AG04449 (cell line): ENCODE results near the gene TMCO6.

Experiments used
- CTCF ChIA-PET: fragments of 350-600 bp; formaldehyde crosslinking; extraction: SDS; loops from one replicate; lab custom pipeline; 2021; ENCODE audit warnings: antibody characterized with exemption; lab: Yijun Ruan, JAX
- POLR2A ChIA-PET: fragments of 400-600, 350-600 bp; formaldehyde crosslinking; extraction: SDS; loops from one replicate; lab custom pipeline; 2020; ENCODE audit warnings: antibody characterized with exemption, inconsistent platforms; lab: Yijun Ruan, JAX
- DNase-seq: peaks from one replicate; pipeline ENCODE4 v3.0.0-alpha.2; 2010; ENCODE audit warnings: low read depth, low spot score
- H3K4me3 ChIP-seq: 2 replicates; pipeline ENCODE4 v1.5.1; 2011; ENCODE audit warnings: low read depth, mild to moderate bottlenecking, control low read depth, low read length
- TF ChIP-seq, protein P1 (sequence below): IDR thresholded peaks from one replicate; pipeline ENCODE4 v1.5.1; 2011; ENCODE audit warnings: mild to moderate bottlenecking, moderate library complexity, low read length, control low read depth, inconsistent platforms; ENCODE audit not compliant: insufficient read depth; ENCODE audit errors: missing control alignments

The TMCO6 gene

DNA sequence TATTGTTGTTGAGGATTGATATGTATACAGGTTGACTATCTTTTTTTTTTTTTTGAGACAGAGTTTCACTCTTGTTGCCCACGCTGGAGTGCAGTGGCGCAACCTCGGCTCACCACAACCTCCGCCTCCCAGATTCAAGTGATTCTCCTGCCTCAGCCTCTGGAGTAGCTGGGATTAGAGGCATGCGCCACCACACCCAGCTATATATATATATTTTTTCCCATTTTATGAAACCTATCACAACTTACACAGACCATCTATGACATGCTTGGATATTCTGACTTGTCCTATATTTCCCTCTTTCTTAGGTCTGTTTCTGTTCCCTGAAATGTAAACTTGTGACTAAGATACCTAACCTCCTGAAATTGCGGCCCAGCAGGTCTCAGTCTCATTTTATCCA, 11.3 kb upstream of the TMCO6 start:
- TF ChIP-seq, protein P1, sequence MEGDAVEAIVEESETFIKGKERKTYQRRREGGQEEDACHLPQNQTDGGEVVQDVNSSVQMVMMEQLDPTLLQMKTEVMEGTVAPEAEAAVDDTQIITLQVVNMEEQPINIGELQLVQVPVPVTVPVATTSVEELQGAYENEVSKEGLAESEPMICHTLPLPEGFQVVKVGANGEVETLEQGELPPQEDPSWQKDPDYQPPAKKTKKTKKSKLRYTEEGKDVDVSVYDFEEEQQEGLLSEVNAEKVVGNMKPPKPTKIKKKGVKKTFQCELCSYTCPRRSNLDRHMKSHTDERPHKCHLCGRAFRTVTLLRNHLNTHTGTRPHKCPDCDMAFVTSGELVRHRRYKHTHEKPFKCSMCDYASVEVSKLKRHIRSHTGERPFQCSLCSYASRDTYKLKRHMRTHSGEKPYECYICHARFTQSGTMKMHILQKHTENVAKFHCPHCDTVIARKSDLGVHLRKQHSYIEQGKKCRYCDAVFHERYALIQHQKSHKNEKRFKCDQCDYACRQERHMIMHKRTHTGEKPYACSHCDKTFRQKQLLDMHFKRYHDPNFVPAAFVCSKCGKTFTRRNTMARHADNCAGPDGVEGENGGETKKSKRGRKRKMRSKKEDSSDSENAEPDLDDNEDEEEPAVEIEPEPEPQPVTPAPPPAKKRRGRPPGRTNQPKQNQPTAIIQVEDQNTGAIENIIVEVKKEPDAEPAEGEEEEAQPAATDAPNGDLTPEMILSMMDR = no peak
- POLR2A ChIA-PET = no interaction called here
- CTCF ChIA-PET = no interaction called here
- H3K4me3 ChIP-seq = no peak overlapping the region
- no peak for DNase-seq

DNA sequence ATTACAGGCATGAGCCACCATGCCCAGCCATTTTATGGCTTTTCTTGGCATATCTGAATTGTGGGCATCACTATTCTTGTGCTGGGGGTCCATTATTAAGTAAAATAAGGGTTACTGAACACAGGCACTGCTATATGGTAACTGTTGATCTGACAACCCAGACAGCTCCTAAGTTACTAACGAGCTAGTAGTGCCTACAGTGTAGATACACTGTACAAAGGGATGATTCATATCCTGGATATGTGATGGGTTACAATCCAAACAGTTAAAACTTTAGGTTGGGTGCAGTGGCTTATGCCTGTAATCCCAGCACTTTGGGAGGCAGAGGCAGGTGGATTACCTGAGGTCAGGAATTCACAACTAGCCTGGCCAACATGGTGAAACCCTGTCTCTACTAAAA, 10.5 kb upstream of the TMCO6 start:
- DNase-seq = no peak

DNA sequence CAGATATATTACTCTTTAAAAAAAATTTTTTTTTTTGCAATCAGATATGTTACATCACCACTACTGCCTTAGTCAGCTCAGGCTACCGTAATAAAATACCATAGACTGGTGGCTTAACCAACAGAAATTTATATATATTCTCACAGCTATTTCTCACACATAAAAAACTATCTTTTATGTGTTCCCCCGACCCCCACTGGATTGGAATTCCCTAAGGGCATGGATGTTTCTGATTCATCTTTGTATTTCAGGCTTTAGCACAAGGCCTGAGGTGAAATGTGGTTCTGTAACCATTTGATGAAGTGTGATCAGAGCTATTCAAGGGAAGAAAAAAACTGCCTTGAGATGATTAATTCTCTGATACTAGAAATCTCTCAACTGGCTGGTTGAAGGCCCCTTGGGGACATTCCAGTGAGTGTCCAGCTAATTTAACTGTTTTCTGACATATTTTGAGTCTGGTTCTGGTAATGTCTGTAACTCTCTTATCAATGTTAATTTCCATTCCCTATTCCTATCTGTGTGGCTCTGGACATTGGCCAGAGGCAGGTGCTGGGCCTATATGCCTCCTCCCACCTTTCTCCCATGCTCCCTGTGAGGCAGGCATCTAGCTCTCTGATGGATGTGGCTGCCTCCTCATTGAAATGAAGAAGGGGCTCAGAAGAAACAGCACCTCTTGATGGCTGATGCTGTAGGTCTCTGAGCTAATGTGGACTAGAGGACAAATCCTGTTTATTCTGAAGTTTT, 8.8 kb upstream of the TMCO6 start:
- CTCF ChIA-PET = interaction anchor here (0.8 to 1.7 kb wide), 5 partner anchors 8 to 258 kb away, joined by 3 to 9 read pairs (median 3); partner anchors contain the start of gene EIF4EBP3
- TF ChIP-seq, protein P1 = no peak
- DNase-seq = no peak
- POLR2A ChIA-PET = interaction anchor here (0.9 kb wide), 1 partner anchor 17 kb away, joined by 3 read pairs; the partner anchor contains the start of genes IK and NDUFA2
- H3K4me3 ChIP-seq = no peak overlapping the region

More for the DNA sequence above, 10.5 kb upstream of the TMCO6 start:
- ChIA-PET POLR2A (no interaction called here), CTCF (no interaction called here)
- H3K4me3 ChIP-seq = no peak overlapping the region
- TF ChIP-seq, protein P1 = no peak

DNA sequence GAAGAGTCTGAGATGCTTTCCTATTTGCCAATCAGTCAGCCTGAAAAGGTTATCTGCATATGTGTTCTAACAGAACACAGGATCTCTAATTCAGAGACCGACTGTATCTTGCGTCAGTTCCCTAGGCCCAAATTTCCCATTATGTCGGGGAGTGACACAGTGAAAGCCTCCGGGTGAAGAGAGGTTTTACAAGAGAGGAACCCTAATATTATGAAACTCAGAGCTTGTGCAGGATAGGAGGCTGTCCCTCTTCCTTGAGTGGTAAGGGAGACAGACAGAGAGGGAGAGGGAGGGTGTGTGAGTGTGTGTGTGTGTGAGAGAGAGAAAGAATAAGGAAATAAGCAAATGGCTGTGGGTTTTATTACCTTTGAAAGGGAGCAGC, 8.2 kb upstream of the TMCO6 start:
- TF ChIP-seq, protein P1 = no peak
- H3K4me3 ChIP-seq = no peak overlapping the region
- ChIA-PET CTCF (interaction anchor here (0.9 to 1.7 kb wide), 4 partner anchors 8 to 258 kb away, joined by 3 to 9 read pairs (median 4); partner anchors contain the start of gene EIF4EBP3), POLR2A (no interaction called here)
- DNase-seq = no peak

DNA sequence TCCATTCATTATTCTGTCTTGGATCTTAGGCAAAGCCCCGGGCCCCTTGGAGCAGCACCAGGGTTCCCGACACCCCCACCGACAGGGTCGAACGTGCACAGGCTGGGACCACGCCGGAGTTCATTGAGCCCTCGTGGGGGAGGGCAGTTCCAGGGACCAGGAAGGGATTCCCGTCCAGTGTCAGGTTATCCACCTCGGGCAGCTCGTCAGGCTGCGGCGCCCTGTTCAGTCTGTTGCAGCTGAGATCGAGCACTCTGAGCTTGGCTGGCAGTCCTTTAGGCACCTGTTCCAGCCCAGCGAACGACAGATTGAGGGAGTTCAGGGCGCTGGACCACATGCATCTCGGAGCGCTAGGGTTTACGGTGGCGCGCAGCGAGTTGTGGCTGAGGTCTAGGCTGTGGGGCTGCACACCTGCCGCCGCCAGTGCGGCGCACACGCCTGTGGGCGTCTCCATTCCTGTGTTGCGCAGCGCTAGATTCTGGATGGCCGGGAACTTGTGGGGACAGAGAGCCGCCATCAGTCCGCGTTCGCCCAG, 7.4 kb upstream of the TMCO6 start:
- ChIA-PET CTCF (interaction anchor here (1.1 to 4.6 kb wide), 5 partner anchors 9 to 268 kb away, joined by 3 to 36 read pairs (median 5); partner anchors contain the start of gene EIF4EBP3), POLR2A (interaction anchor here (0.6 to 1.0 kb wide), 2 partner anchors 74 to 98 kb away, joined by 3 to 6 read pairs; partner anchors contain the start of gene SRA1)
- H3K4me3 ChIP-seq = peak overlapping the region; percentile 56
- TF ChIP-seq, protein P1 = no peak
- no peak for DNase-seq
